ENCODE measurements around the gene ZNF563. TPM values are rescaled to one million over a fixed set of nuclear protein-coding genes. Genes with fewer than 3 reads are reported as not detected.
A peak's percentile ranks its signal among the peaks of the same experiment; 100 is the strongest.

The ZNF563 gene
- total and polyA plus RNA-seq, 2 experiments from 2014 or later: 4.0 to 6.8 TPM

- H3K27ac ChIP-seq: peak overlapping the region; percentile 98
- TF ChIP-seq EZH2 (IDR thresholded peaks at IDR 0.05; ENCODE audit: borderline replicate concordance) (no peak), EZH2phosphoT487 (IDR thresholded peaks at IDR 0.05; ENCODE audit: low read depth, severe bottlenecking, unreplicated experiment) (no peak)
- WGBS (ENCODE audit: low lambda C conversion rate, missing lambda C conversion rate): 2% methylated on average over 18 of the region's 18 CpGs
- peaks cover 11% of the 10 kb centered on the region for H4K20me1 ChIP-seq (ENCODE audit: insufficient read depth, poor library complexity, severe bottlenecking)
- no peaks in the 10 kb centered on the region for H3K36me3 ChIP-seq (replicated peaks; ENCODE audit: insufficient read depth, low read depth)
- no peaks in the 10 kb centered on the region for H3K9me3 ChIP-seq (ENCODE audit: low read depth)
- H3K27me3 ChIP-seq: no peaks in the 10 kb centered on the region
- peaks cover 6% of the 10 kb centered on the region for H3K4me1 ChIP-seq (ENCODE audit: insufficient read depth)
- peak; percentile 94 for DNase-seq (ENCODE audit: low spot score)
- peak overlapping the region; percentile 75 for H3K4me2 ChIP-seq
- no peaks in the 10 kb centered on the region for H3K9me2 ChIP-seq (replicated peaks; ENCODE audit: insufficient read depth)
- peak overlapping the region; percentile 60 for H2AFZ ChIP-seq
- H3K79me2 ChIP-seq: peaks cover 51% of the 10 kb centered on the region
- peak overlapping the region; percentile 54 for H3K4me3 ChIP-seq
Observed at GRCh38 chr19:12293777-12294248, 39.6 kb downstream of the ZNF563 start.

GRCh38 chr19:12289790-12290065 lies 43.7 kb downstream of the ZNF563 start:
- WGBS (ENCODE audit: low lambda C conversion rate, missing lambda C conversion rate): 98% methylated on average over 7 of the region's 7 CpGs
- Histone ChIP-seq H3K4me2 (no peak overlapping the region), H3K79me2 (peaks cover 92% of the 10 kb centered on the region), H3K36me3 (replicated peaks; ENCODE audit: insufficient read depth, low read depth) (no peaks in the 10 kb centered on the region), H2AFZ (no peak overlapping the region), H4K20me1 (ENCODE audit: insufficient read depth, poor library complexity, severe bottlenecking) (peaks cover 14% of the 10 kb centered on the region), H3K9me3 (ENCODE audit: low read depth) (no peaks in the 10 kb centered on the region), H3K4me1 (ENCODE audit: insufficient read depth) (no peaks in the 10 kb centered on the region), H3K4me3 (no peak overlapping the region), H3K27ac (no peak overlapping the region), H3K9me2 (replicated peaks; ENCODE audit: insufficient read depth) (no peaks in the 10 kb centered on the region), H3K27me3 (no peaks in the 10 kb centered on the region)
- no peak for TF ChIP-seq EZH2phosphoT487 (IDR thresholded peaks at IDR 0.05; ENCODE audit: low read depth, severe bottlenecking, unreplicated experiment)
- TF ChIP-seq CTCF (IDR thresholded peaks at IDR 0.05; ENCODE audit: poor library complexity): no peak
- no peak for TF ChIP-seq EZH2 (IDR thresholded peaks at IDR 0.05; ENCODE audit: borderline replicate concordance)
- DNase-seq (ENCODE audit: low spot score): no peak

GRCh38 chr19:12287958-12288500 lies 45.4 kb downstream of the ZNF563 start:
- 83% methylated on average over 1 of the region's 1 CpG for WGBS (ENCODE audit: low lambda C conversion rate, missing lambda C conversion rate)
- Histone ChIP-seq H3K4me2 (no peak overlapping the region), H3K4me1 (ENCODE audit: insufficient read depth) (no peaks in the 10 kb centered on the region), H3K79me2 (peaks cover 100% of the 10 kb centered on the region), H3K36me3 (replicated peaks; ENCODE audit: insufficient read depth, low read depth) (no peaks in the 10 kb centered on the region), H3K9me2 (replicated peaks; ENCODE audit: insufficient read depth) (no peaks in the 10 kb centered on the region), H3K27me3 (no peaks in the 10 kb centered on the region), H3K27ac (no peak overlapping the region), H3K9me3 (ENCODE audit: low read depth) (no peaks in the 10 kb centered on the region), H2AFZ (no peak overlapping the region), H3K4me3 (no peak overlapping the region), H4K20me1 (ENCODE audit: insufficient read depth, poor library complexity, severe bottlenecking) (peaks cover 14% of the 10 kb centered on the region)
- no peak for TF ChIP-seq EZH2phosphoT487 (IDR thresholded peaks at IDR 0.05; ENCODE audit: low read depth, severe bottlenecking, unreplicated experiment)
- TF ChIP-seq CTCF (IDR thresholded peaks at IDR 0.05; ENCODE audit: poor library complexity): no peak
- no peak for TF ChIP-seq EZH2 (IDR thresholded peaks at IDR 0.05; ENCODE audit: borderline replicate concordance)
- no peak for DNase-seq (ENCODE audit: low spot score)

- peaks cover 9% of the 10 kb centered on the region for H3K9me3 ChIP-seq (ENCODE audit: low read depth)
- peaks cover 6% of the 10 kb centered on the region for H4K20me1 ChIP-seq (ENCODE audit: insufficient read depth, poor library complexity, severe bottlenecking)
- H2AFZ ChIP-seq: no peak overlapping the region
- TF ChIP-seq CTCF (IDR thresholded peaks at IDR 0.05; ENCODE audit: poor library complexity) (no peak), EZH2phosphoT487 (IDR thresholded peaks at IDR 0.05; ENCODE audit: low read depth, severe bottlenecking, unreplicated experiment) (no peak), EZH2 (IDR thresholded peaks at IDR 0.05; ENCODE audit: borderline replicate concordance) (no peak)
- 93% methylated on average over 16 of the region's 18 CpGs for WGBS (ENCODE audit: low lambda C conversion rate, missing lambda C conversion rate)
- no peak overlapping the region for H3K4me3 ChIP-seq
- no peaks in the 10 kb centered on the region for H3K27me3 ChIP-seq
- no peak overlapping the region for H3K4me2 ChIP-seq
- H3K4me1 ChIP-seq (ENCODE audit: insufficient read depth): no peaks in the 10 kb centered on the region
- H3K27ac ChIP-seq: no peak overlapping the region
- DNase-seq (ENCODE audit: low spot score): no peak
- H3K36me3 ChIP-seq (replicated peaks; ENCODE audit: insufficient read depth, low read depth): peaks cover 9% of the 10 kb centered on the region
- H3K79me2 ChIP-seq: peaks cover 100% of the 10 kb centered on the region
- H3K9me2 ChIP-seq (replicated peaks; ENCODE audit: insufficient read depth): no peaks in the 10 kb centered on the region
Observed at GRCh38 chr19:12284631-12285030, 48.8 kb downstream of the ZNF563 start.
